NT2/D1 (cell line): ENCODE results near the gene FOCAD.
A peak's percentile ranks its signal among the peaks of the same experiment; 100 is the strongest.
"Not testable (repeated sequence)": the region's sequence is repeated elsewhere in the genome, so short reads cannot be mapped to it uniquely, and the experiment has no call there.

Experiments
- DNase-seq: peaks from one replicate; pipeline ENCODE4 v3.0.0-alpha.2; 2011; ENCODE audit warnings: low read depth, low spot score
- H3K27me3 ChIP-seq: 2 replicates; pipeline ENCODE4 v1.6.0; 2011; ENCODE audit warnings: mild to moderate bottlenecking; ENCODE audit not compliant: insufficient read length, insufficient read depth
- H3K36me3 ChIP-seq: 2 replicates; pipeline ENCODE4 v1.6.1; 2011; ENCODE audit warnings: mild to moderate bottlenecking, low read length, mixed read lengths; ENCODE audit not compliant: insufficient read depth, insufficient read length
- H3K4me1 ChIP-seq: 2 replicates; pipeline ENCODE4 v1.5.1; 2011; ENCODE audit not compliant: insufficient read depth, insufficient read length
- H3K4me3 ChIP-seq: 2 replicates; pipeline ENCODE4 v1.5.1; 2011; ENCODE audit warnings: low read depth; ENCODE audit not compliant: insufficient read length
- H3K9ac ChIP-seq: 2 replicates; pipeline ENCODE4 v1.6.0; 2011; ENCODE audit warnings: low read depth; ENCODE audit not compliant: insufficient read length
- H3K9me3 ChIP-seq: 2 replicates; pipeline ENCODE4 v1.5.1; 2011; ENCODE audit warnings: mild to moderate bottlenecking, low read length; ENCODE audit not compliant: insufficient read depth
- SUZ12 ChIP-seq: IDR thresholded peaks from 2 replicates; pipeline ENCODE4 v1.6.1; 2011; ENCODE audit not compliant: insufficient read length, insufficient read depth; ENCODE audit errors: extremely low read depth
- YY1 ChIP-seq: IDR thresholded peaks from 2 replicates; pipeline ENCODE4 v1.6.1; 2011; ENCODE audit not compliant: insufficient read length, insufficient read depth
- ZNF274 ChIP-seq: IDR thresholded peaks from 2 replicates; pipeline ENCODE4 v1.6.1; 2011; ENCODE audit warnings: mild to moderate bottlenecking, low read depth, low read length

FOCAD gene

GRCh38 chr9:20646656-20647055 lies 37.4 kb upstream of the FOCAD start:
- no peaks in the 10 kb centered on the region for H3K9me3 ChIP-seq
- no peak overlapping the region for H3K9ac ChIP-seq
- no peaks in the 10 kb centered on the region for H3K4me1 ChIP-seq
- no peak overlapping the region for H3K4me3 ChIP-seq
- no peak for DNase-seq
- no peaks in the 10 kb centered on the region for H3K27me3 ChIP-seq
- no peaks in the 10 kb centered on the region for H3K36me3 ChIP-seq
- no peak for TF ChIP-seq SUZ12

DNA sequence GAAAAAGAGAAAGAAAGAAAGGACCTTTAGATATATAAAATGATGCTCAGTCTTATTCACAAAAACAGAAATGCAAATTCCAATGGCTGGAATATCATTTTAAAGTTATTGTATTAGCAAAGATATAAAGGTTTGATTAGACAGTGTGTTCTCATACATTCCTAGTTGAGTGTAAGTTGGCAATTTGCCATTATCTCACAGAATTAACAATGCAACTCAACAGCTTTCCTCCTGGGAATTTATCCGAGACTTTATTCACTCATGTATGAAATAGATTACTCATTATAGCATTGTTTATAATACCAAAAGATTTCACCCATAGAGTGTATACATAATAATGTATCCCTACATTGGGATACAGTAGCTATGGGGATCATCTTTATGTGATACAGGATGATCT lies 34.7 kb upstream of the FOCAD start:
- Histone ChIP-seq H3K9me3 (0 out of 2 replicates have a peak, but pooled peaks cover 2% of the 10 kb centered on the region), H3K27me3 (no peaks in the 10 kb centered on the region), H3K9ac (no peak overlapping the region), H3K36me3 (no peaks in the 10 kb centered on the region), H3K4me3 (no peak overlapping the region), H3K4me1 (no peaks in the 10 kb centered on the region)
- no peak for TF ChIP-seq ZNF274
- no peak for TF ChIP-seq SUZ12
- no peak for TF ChIP-seq YY1
- no peak for DNase-seq

GRCh38 chr9:20650313-20650712 lies 33.7 kb upstream of the FOCAD start:
- H3K27me3 ChIP-seq = no peaks in the 10 kb centered on the region
- no peaks in the 10 kb centered on the region for H3K36me3 ChIP-seq
- no peak for TF ChIP-seq ZNF274
- TF ChIP-seq YY1 = no peak
- TF ChIP-seq SUZ12 = no peak
- no peak overlapping the region for H3K9ac ChIP-seq
- H3K4me3 ChIP-seq = no peak overlapping the region
- DNase-seq = no peak
- no peaks in the 10 kb centered on the region for H3K4me1 ChIP-seq
- peaks cover 7% of the 10 kb centered on the region; the same call in 1 of the 2 replicates for H3K9me3 ChIP-seq

DNA sequence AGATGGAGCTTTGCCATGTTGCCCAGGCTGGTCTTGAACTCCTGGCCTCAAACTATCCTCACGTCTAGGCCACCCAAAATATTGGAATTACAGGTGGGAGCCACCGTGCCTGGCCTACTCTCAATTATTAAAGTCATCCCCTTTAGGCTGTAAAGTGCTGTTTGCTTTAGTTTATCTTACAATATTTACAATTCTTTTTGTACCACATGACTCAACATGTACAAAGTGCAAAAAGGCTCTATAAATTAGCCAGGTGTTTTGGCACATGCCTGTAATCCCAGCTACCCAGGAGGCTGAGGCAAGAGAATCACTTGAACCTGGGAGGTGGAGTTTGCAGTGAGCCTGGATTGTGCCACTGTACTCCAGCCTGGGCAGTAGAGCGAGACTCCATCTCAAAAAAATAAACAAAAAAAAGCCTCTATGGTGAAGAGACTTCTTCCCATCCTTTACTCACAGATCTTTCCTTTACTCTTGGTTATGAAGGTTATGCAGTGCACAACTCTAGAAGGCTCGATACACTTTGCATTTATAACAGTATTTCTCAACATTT lies 33.2 kb upstream of the FOCAD start:
- DNase-seq = no peak
- peaks cover 7% of the 10 kb centered on the region; the same call in 1 of the 2 replicates for H3K9me3 ChIP-seq
- H3K36me3 ChIP-seq = no peaks in the 10 kb centered on the region
- H3K9ac ChIP-seq = no peak overlapping the region
- no peak for TF ChIP-seq YY1
- no peak for TF ChIP-seq ZNF274
- no peaks in the 10 kb centered on the region for H3K27me3 ChIP-seq
- no peaks in the 10 kb centered on the region for H3K4me1 ChIP-seq
- H3K4me3 ChIP-seq = no peak overlapping the region

DNA sequence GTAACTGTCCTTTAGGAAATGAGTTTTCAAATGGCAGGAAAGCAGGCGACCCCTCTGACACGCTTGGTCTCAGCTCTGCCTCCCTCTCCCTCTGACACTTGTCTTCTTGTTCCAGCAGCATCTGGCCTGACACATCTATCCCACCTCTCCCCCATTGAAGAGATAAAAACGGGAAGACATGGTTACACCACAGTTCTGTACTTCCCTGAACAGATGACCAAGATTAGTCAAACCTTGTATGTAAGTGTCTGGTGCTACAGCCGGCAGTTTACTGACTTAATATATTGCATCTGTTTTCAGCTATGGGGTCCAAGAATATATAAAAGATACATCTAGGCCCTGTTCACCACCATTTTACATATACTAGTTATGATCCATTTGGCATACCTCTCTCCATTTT lies 32.1 kb upstream of the FOCAD start:
- no peak for DNase-seq
- TF ChIP-seq YY1 (no peak), SUZ12 (no peak), ZNF274 (no peak)
- Histone ChIP-seq H3K9ac (no peak overlapping the region), H3K4me3 (no peak overlapping the region), H3K36me3 (no peaks in the 10 kb centered on the region), H3K27me3 (no peaks in the 10 kb centered on the region), H3K9me3 (peaks cover 7% of the 10 kb centered on the region; the same call in 1 of the 2 replicates), H3K4me1 (no peaks in the 10 kb centered on the region)

DNA sequence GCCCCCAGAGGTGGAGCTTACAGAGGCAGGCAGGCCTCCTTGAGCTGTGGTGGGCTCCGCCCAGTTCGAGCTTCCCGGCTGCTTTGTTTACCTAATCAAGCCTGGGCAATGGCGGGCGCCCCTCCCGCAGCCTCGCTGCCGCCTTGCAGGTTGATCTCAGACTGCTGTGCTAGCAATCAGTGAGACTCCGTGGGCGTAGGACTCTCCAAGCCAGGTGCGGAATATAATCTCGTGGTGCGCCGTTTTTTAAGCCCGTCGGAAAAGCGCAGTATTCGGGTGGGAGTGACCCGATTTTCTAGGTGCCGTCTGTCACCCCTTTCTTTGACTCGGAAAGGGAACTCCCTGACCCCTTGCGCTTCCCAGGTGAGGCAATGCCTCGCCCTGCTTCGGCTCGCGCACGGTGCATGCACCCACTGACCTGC lies 25.8 kb upstream of the FOCAD start:
- not testable (repeated sequence) for DNase-seq, H3K9me3 ChIP-seq, H3K4me1 ChIP-seq, H3K36me3 ChIP-seq, H3K27me3 ChIP-seq
- Histone ChIP-seq H3K4me3 (peak overlapping the region; percentile 72), H3K9ac (peak overlapping the region; percentile 79)

DNA sequence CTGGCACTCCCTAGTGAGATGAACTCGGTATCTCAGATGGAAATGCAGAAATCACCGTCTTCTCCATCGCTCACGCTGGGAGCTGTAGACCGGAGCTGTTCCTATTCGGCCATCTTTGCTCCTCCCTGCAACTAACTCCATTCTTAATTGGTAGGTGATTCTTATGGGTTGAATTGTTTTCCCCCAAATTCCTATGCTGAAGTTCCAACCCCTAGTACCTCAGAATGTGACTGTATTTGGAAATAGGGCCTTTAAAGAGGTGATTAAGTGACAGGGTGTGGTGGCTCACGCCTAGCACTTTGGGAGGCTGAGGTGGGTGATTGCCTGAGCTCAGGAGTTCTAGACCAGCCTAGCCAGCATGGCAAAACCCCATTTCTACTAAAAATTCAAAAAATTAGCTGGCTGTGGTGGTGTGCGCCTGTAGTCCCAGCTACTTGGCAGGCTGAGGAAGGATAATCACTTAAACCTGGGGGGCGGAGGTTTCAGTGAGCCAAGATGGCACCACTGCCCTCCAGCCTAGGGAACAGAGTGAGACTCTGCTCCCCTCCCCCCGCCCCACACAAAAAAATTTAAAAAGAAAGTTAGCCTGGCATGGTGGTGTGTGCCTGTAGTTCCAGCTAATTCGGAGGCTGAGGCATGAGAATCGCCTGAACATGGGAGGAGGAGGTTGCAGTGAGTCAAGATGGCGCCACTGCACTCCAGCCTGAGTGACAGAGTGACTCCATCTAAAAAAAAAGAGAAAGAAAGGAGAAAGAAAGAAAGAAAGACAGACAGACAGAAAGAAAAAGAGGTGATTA lies 25.2 kb upstream of the FOCAD start:
- peak overlapping the region; percentile 72 for H3K4me3 ChIP-seq
- H3K4me1 ChIP-seq = no peaks in the 10 kb centered on the region
- H3K27me3 ChIP-seq = no peaks in the 10 kb centered on the region
- H3K9ac ChIP-seq = peak overlapping the region; percentile 79
- peaks cover 7% of the 10 kb centered on the region; the same call in 1 of the 2 replicates for H3K9me3 ChIP-seq
- H3K36me3 ChIP-seq = peaks cover 4% of the 10 kb centered on the region
- DNase-seq = no peak
- TF ChIP-seq YY1 (peak; percentile 5), ZNF274 (no peak), SUZ12 (no peak)
